IPS-18c (cell line): ENCODE measurements around the gene PCBP3.
"Not testable (repeated sequence)": the region's sequence is repeated elsewhere in the genome, so short reads cannot be mapped to it uniquely, and the experiment has no call there.

Source experiments
- H3K4me3 ChIP-seq: 2 replicates; pipeline ENCODE4 v1.7.0; 2013; ENCODE audit warnings: low read depth, mild to moderate bottlenecking, low read length, moderate library complexity; ENCODE audit not compliant: insufficient read depth
- H3K9me3 ChIP-seq: one replicate; pipeline ENCODE4 v1.6.1; 2013; ENCODE audit warnings: mild to moderate bottlenecking, low read length, moderate library complexity; ENCODE audit not compliant: control insufficient read depth, insufficient read depth

The PCBP3 gene

GRCh38 chr21:45643021-45643980 is at the start of gene PCBP3:
Gene PCBP3, plus strand, starts transcription at chr21:45643725. Its CDS starts 206,361 bp downstream, at chr21:45850086.
- peaks cover 2% of the 10 kb centered on the region for H3K9me3 ChIP-seq
- H3K4me3 ChIP-seq, result peak within 1 kb of the TSS; percentile 59

- Histone ChIP-seq H3K4me3 (no peak overlapping the region), H3K9me3 (no peaks in the 10 kb centered on the region)
Observed at GRCh38 chr21:45594721-45595489, 48.6 kb upstream of the PCBP3 start.

- Histone ChIP-seq H3K4me3 (no peak overlapping the region), H3K9me3 (peaks cover 3% of the 10 kb centered on the region)
Observed at GRCh38 chr21:45595574-45596295, 47.8 kb upstream of the PCBP3 start.

GRCh38 chr21:45596704-45597318 is 46.7 kb upstream of the PCBP3 start:
- H3K4me3 ChIP-seq, result no peak overlapping the region
- H3K9me3 ChIP-seq, result peaks cover 7% of the 10 kb centered on the region

- peaks cover 8% of the 10 kb centered on the region for H3K9me3 ChIP-seq
Observed at GRCh38 chr21:45598109-45598508, 45.4 kb upstream of the PCBP3 start.

GRCh38 chr21:45598666-45599065 is 44.9 kb upstream of the PCBP3 start:
- peaks cover 8% of the 10 kb centered on the region for H3K9me3 ChIP-seq
- H3K4me3 ChIP-seq, result no peak overlapping the region

More at GRCh38 chr21:45598109-45598508, 45.4 kb upstream of the PCBP3 start:
- no peak overlapping the region for H3K4me3 ChIP-seq

GRCh38 chr21:45599146-45599581 is 44.4 kb upstream of the PCBP3 start:
- H3K9me3 ChIP-seq, result peaks cover 8% of the 10 kb centered on the region
- H3K4me3 ChIP-seq, result no peak overlapping the region

GRCh38 chr21:45600248-45600647 is 43.3 kb upstream of the PCBP3 start:
- Histone ChIP-seq H3K9me3 (peaks cover 8% of the 10 kb centered on the region), H3K4me3 (no peak overlapping the region)

- peaks cover 8% of the 10 kb centered on the region for H3K9me3 ChIP-seq
- 0 out of 2 replicates have a peak overlapping the region, but pooled peaks have one; percentile 9 for H3K4me3 ChIP-seq
Observed at GRCh38 chr21:45601551-45601950, 42.0 kb upstream of the PCBP3 start.

GRCh38 chr21:45602106-45602505 is 41.4 kb upstream of the PCBP3 start:
- H3K4me3 ChIP-seq, result 0 out of 2 replicates have a peak overlapping the region, but pooled peaks have one; percentile 9
- peaks cover 8% of the 10 kb centered on the region for H3K9me3 ChIP-seq

- Histone ChIP-seq H3K9me3 (peaks cover 8% of the 10 kb centered on the region), H3K4me3 (no peak overlapping the region)
Observed at GRCh38 chr21:45603481-45603880, 40.0 kb upstream of the PCBP3 start.

GRCh38 chr21:45604681-45605080 is 38.8 kb upstream of the PCBP3 start:
- H3K9me3 ChIP-seq, H3K4me3 ChIP-seq: not testable (repeated sequence)

- Histone ChIP-seq H3K4me3 (no peak overlapping the region), H3K9me3 (no peaks in the 10 kb centered on the region)
Observed at GRCh38 chr21:45607021-45607908, 36.3 kb upstream of the PCBP3 start.

GRCh38 chr21:45607909-45608295 is 35.6 kb upstream of the PCBP3 start:
- Histone ChIP-seq H3K9me3 (no peaks in the 10 kb centered on the region), H3K4me3 (no peak overlapping the region)

GRCh38 chr21:45608747-45609470 is 34.6 kb upstream of the PCBP3 start:
- H3K4me3 ChIP-seq, H3K9me3 ChIP-seq: not testable (repeated sequence)
